ENCODE results near the gene ISLR2.

DNA sequence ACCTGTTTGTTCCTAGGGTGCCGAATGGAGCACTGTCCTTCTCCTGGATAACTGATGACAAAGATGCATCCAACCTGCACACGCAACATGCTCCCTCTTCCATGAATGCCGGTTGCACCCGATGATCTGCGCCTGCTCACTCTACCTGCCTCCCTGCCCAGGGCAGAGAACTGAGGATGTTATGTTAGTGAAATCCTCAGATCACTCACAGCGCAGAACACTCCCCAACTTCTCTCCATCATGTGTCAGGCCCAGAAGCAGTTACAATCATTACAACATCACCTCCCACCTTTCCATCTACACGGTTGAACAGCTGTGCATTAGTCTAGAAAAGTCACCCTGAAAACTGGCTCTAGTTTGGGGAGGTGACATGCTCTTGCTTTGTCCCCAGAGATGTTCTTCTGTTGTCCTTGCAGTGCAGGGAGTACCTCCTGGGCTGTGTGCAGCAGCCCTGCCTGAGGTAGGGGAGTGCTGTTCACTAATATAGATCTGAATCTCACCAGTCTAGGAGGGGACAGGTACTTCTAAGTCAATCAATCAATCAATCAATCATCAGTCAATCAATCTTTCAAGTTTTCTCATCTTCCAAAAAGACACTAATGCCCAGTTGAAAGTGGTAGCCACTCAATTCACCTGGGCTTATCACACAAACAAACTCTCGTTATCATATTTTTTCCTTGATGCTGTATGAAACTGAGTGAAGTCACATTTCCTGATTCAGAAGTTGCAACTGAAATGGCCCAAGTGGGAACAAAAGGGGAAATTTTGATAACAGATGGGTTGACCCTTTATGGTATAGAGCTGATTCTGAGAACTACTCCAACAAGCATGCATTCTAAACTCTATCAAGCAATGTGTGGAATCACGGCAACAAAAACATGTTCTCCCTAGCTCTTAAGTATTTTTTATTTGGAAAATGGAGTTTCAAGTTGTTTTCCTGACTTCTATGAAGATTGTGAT lies 27.8 kb downstream of the ISLR2 start:
- no peak for TF ChIP-seq EZH2 (IDR thresholded peaks at IDR 0.05; ENCODE audit: borderline replicate concordance, low read depth, low read length, severe bottlenecking)
- TF ChIP-seq, protein P1, sequence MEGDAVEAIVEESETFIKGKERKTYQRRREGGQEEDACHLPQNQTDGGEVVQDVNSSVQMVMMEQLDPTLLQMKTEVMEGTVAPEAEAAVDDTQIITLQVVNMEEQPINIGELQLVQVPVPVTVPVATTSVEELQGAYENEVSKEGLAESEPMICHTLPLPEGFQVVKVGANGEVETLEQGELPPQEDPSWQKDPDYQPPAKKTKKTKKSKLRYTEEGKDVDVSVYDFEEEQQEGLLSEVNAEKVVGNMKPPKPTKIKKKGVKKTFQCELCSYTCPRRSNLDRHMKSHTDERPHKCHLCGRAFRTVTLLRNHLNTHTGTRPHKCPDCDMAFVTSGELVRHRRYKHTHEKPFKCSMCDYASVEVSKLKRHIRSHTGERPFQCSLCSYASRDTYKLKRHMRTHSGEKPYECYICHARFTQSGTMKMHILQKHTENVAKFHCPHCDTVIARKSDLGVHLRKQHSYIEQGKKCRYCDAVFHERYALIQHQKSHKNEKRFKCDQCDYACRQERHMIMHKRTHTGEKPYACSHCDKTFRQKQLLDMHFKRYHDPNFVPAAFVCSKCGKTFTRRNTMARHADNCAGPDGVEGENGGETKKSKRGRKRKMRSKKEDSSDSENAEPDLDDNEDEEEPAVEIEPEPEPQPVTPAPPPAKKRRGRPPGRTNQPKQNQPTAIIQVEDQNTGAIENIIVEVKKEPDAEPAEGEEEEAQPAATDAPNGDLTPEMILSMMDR (IDR thresholded peaks at IDR 0.05; ENCODE audit: borderline replicate concordance, extremely low read depth, low read length, poor library complexity, severe bottlenecking) = no peak
